ENCODE results near the gene HBA1.
"Not testable (repeated sequence)": the region's sequence is repeated elsewhere in the genome, so short reads cannot be mapped to it uniquely, and the experiment has no call there.

HBA1 gene

GRCh38 chr16:176477-177382 is at the start of gene HBA1:
TSS of gene HBA1 (plus strand) at chr16:176680. CDS start at chr16:176717, 37 bp downstream.
- not testable (repeated sequence) for DNase-seq (ENCODE audit: low spot score)

GRCh38 chr16:129075-129474 is 47.4 kb upstream of the HBA1 start:
- DNase-seq (ENCODE audit: low spot score): no peak

DNA sequence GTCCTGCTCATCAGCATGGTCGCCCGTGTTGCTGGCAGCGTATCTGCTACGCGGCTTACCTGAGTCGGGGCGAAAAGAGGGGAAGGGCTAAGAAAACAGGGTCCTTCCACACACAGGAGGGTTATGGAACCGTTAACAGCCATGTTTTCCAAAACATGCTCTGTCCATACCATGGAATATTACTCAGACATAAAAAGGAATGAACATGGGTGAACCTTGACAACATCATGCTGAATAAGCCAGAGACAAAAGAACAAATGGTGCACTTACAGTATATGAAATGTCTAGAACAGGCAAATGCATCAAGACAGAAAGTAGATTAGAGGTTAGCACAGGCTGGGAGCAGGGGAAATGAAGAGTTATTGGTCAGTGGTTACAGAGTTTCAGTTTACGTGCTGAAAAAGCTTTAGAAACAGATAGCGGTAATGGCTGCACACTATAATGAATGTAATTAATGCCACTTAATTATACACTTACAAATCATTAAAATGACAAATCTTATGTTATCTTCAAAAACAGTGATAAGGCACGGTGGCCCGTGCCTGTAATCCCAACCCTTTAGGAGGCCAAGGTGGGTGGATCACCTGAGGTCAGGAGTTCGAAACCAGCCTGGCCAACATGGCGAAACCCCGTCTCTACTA is 45.8 kb upstream of the HBA1 start:
- DNase-seq (ENCODE audit: low spot score): no peak

GRCh38 chr16:132120-132519 is 44.4 kb upstream of the HBA1 start:
- no peak for DNase-seq (ENCODE audit: low spot score)

GRCh38 chr16:133716-134115 is 42.8 kb upstream of the HBA1 start:
- no peak for DNase-seq (ENCODE audit: low spot score)

DNA sequence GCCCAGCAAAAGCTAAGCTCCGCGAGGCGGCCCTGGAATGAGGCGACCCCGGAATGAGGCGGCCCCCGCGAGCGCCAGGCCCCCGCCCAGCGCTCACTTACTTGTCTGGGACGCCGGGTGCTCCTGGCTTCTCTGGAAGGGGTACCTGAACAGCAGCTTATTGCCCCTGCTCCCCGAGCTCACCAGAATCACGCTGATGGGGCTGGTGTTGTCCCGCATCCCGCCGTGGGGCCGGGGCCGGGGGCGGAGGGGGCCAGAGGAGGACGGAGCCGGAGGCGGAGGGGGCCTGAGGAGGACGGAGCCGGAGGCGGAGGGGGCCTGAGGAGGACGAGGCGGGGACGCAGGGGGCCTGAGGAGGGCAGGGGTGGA is 38.4 kb upstream of the HBA1 start:
- DNase-seq (ENCODE audit: low spot score): no peak

GRCh38 chr16:140175-140857 is 36.2 kb upstream of the HBA1 start:
- DNase-seq (ENCODE audit: low spot score): no peak

DNA sequence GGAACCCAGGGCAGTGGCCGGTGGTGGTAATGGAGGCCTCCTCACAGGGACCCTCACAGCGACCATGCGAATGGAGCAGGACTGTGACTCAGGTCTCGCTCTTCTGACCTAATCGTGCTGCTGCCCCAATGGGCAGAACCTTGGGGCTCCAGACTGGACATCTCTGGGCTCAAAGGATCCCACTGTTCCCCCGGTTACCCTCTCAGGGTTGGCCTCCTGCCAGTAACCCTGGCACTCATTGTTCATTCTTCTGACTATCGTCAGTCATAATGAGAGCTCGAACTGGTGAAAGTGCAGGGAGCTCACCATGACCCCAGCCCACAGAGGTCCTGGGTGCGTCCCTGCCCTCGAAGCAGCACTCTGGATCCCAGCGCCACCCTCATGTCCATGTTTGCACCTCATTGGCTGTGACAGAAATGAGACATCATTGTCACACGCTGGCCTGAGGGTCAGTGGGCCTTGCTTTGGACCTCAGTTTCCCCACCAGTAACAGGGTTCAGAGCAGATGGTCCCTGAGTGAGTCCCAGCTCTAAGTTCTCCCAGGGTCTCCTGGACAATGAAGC is 34.0 kb upstream of the HBA1 start:
- DNase-seq (ENCODE audit: low spot score): no peak

- DNase-seq (ENCODE audit: low spot score): no peak
Observed at GRCh38 chr16:143047-143446, 33.4 kb upstream of the HBA1 start.

- DNase-seq (ENCODE audit: low spot score): no peak
Observed at GRCh38 chr16:143456-143855, 33.0 kb upstream of the HBA1 start.

DNA sequence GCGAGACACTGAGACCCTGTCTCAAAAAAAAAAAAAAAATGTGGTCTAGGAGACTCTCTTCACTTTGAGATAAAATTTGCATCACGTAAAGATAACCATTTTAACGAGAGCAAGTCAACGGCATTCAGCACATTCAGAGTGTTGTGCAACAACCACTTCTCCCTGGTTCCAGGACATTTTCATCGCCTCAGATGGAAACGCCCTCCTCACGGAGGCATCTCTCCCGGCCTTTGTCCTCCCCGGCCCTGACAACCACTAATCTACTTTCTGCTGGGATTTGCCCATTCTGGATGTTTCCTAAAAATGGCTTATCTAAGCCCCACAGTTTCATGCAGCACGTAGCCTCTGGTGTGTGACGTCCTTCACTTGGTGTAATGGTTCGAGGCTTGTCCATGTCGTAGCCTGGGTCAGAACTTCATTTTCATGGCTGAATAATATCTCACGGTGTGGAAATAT is 31.7 kb upstream of the HBA1 start:
- DNase-seq (ENCODE audit: low spot score): no peak

DNA sequence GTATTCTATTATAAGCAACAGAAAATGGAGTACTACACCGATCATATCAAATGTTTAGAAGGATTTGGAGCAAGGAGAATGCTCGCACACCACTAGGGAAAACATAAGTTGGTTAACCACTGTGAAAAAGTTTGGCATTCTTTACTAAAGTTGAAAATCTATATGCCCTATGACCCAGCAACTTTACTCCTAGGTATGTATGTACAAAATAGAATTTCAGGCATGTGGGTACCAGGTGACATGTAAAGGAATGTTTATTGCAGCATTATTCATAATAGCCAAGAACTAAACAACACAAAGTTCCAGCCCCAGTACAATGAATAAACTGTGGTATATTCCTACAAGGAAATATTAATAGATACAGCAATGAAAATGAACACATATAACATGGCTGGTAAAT is 29.8 kb upstream of the HBA1 start:
- no peak for DNase-seq (ENCODE audit: low spot score)

GRCh38 chr16:149024-149660 is 27.3 kb upstream of the HBA1 start:
- no peak for DNase-seq (ENCODE audit: low spot score)

DNA sequence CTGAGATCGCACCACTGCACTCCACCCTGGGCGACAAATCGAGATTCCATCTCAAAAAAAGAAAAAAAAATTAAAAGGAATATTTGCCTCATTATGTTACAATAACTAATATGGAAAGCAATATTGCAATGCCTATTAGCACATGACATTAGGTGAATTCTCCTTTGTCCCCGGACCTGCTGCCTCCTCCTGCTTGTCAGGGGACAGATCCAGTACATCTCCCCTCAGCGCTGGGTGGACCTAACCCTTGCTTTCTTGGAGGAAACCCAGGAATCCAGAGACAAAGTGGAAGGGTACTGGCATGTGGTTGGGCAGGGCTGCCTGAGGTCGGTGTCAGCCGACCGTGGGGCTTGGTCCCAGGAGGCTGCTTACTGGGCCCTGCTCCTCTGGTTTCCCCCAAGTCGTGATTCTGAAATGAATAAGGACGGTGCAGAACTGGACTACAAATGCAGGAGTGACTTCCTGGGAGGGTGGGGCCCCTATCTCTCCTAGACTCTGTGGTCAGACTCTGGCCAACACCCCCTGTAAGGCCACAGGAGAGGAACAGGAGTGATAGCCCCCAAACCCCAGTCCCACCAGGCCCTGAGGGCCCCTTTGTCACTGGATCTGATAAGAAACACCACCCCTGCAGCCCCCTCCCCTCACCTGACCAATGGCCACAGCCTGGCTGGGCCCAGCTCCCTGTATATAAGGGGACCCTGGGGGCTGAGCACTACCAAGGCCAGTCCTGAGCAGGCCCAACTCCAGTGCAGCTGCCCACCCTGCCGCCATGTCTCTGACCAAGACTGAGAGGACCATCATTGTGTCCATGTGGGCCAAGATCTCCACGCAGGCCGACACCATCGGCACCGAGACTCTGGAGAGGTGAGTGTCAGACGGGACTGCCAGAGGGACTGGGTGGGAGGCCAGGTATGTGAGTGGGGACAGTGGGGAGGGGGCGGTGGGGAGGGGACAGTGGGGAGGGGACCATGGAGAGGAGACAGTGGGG is 24.0 kb upstream of the HBA1 start, which contains the start of gene HBZ:
Gene HBZ, plus strand, starts transcription at position 504 of the 988 bp plus-strand sequence. Its CDS starts 266 bp downstream, at position 770.
- no peak for DNase-seq (ENCODE audit: low spot score)

GRCh38 chr16:153129-153521 is 23.4 kb upstream of the HBA1 start:
- DNase-seq (ENCODE audit: low spot score): not testable (repeated sequence)

- not testable (repeated sequence) for DNase-seq (ENCODE audit: low spot score)
Observed at GRCh38 chr16:153550-154216, 22.8 kb upstream of the HBA1 start.

- DNase-seq (ENCODE audit: low spot score): no peak
Observed at GRCh38 chr16:154217-155030, 22.1 kb upstream of the HBA1 start.

- no peak for DNase-seq (ENCODE audit: low spot score)
Observed at GRCh38 chr16:155031-155398, 21.5 kb upstream of the HBA1 start.

- DNase-seq (ENCODE audit: low spot score): no peak
Observed at GRCh38 chr16:159136-159849, 17.2 kb upstream of the HBA1 start.
